NOMO-1 (cell line): ENCODE measurements around the gene SELENON.
"Not testable (repeated sequence)": the region's sequence is repeated elsewhere in the genome, so short reads cannot be mapped to it uniquely, and the experiment has no call there.

Source experiments
- DNase-seq, 2 experiments: peaks; one replicate each; lab custom pipeline; 2025; ENCODE audit not compliant: unreplicated experiment in 2 of 2; lab: John Stamatoyannopoulos, UW

SELENON gene

GRCh38 chr1:25821630-25822091, 21.7 kb downstream of the SELENON start:
- DNase-seq: no peak

- no peak for DNase-seq
These were observed 25.6 kb downstream of the SELENON start for GRCh38 chr1:25825605-25826004.

GRCh38 chr1:25826571-25826970, 26.6 kb downstream of the SELENON start:
- DNase-seq: no peak

- DNase-seq: no peak
These were observed 28.5 kb downstream of the SELENON start for GRCh38 chr1:25828491-25828890.

- no peak for DNase-seq
These were observed 29.1 kb downstream of the SELENON start for GRCh38 chr1:25829046-25829445.

- peak in 1 of 2 experiments; percentile 17 for DNase-seq
These were observed 31.7 kb downstream of the SELENON start for GRCh38 chr1:25831569-25832196.

GRCh38 chr1:25832336-25833037, 32.5 kb downstream of the SELENON start:
- DNase-seq: no peak

GRCh38 chr1:25833158-25833557, 33.2 kb downstream of the SELENON start:
- DNase-seq: no peak

- DNase-seq: no peak
These were observed 34.9 kb downstream of the SELENON start for GRCh38 chr1:25834894-25835293.

- no peak for DNase-seq
These were observed 36.7 kb downstream of the SELENON start for GRCh38 chr1:25836695-25837094.

- DNase-seq: peak in 1 of 2 experiments; percentile 12
These were observed 37.4 kb downstream of the SELENON start for GRCh38 chr1:25837262-25837875.

GRCh38 chr1:25839808-25840207, 39.8 kb downstream of the SELENON start:
- DNase-seq: not testable (repeated sequence)

GRCh38 chr1:25843483-25843882, 43.5 kb downstream of the SELENON start:
- DNase-seq: no peak

- peak in 1 of 2 experiments; percentile 49 for DNase-seq
These were observed 44.7 kb downstream of the SELENON start for GRCh38 chr1:25844536-25845337.

- DNase-seq: no peak
These were observed 45.7 kb downstream of the SELENON start for GRCh38 chr1:25845664-25846063.

- DNase-seq: no peak
These were observed 47.9 kb downstream of the SELENON start for GRCh38 chr1:25847929-25848328.

- no peak for DNase-seq
These were observed 48.5 kb downstream of the SELENON start for GRCh38 chr1:25848531-25848930.

GRCh38 chr1:25854554-25854953, 54.6 kb downstream of the SELENON start:
- no peak for DNase-seq

GRCh38 chr1:25856856-25857255, 56.9 kb downstream of the SELENON start:
- DNase-seq: no peak

GRCh38 chr1:25858494-25858893, 58.5 kb downstream of the SELENON start:
- peak in 1 of 2 experiments; percentile 13 for DNase-seq
